HG03280 (cell line): ENCODE measurements around the gene SCRT2.
"Not testable (repeated sequence)": the region's sequence is repeated elsewhere in the genome, so short reads cannot be mapped to it uniquely, and the experiment has no call there.

ENCODE experiments used
- ATAC-seq: cut with Tn5 transposase; IDR thresholded peaks from one replicate; pipeline ENCODE4 v1.9.1; 2021; ENCODE audit warnings: mild to moderate bottlenecking, moderate library complexity; ENCODE audit not compliant: unreplicated experiment

SCRT2 gene

DNA sequence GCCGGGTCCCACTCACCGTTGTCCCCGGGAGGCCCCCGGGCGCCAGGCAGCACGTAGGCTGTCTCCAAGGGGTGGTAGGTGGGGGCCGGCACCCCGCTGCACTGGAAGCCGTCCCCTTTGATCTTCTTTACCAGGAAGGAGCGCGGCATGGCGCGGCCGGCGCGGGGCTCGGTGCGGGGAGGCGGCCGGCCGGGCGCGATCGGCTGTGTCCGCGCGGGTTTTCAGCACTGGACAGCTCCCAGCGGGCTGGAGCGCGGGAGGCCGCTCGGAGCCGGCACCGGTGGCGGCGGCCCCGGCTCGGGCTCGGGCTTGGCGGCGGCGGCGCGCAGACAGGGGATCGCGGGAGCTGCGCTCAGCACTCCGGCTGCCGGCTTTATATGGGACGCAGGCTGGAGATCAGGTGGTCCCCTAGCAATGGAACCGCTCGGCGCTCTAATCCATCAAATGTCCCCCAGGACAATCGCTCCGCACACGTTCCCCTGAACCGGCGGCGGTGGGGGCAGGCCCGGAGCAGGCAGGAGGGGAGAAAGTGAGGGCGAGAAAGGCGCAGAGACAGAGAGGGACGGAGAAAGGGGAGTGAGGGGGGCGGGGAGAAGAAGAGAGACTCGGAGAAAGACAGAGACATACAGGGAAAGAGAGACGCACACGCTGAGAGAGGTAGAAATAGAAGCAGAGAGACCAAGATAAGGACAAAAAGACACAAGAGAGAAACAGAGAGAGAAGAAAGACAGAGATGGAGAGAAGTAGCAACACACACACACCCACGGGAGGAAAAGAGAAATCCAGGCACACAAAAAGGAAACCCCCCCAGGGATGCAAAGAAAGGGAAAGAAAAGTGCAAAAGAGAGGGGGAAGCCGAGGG, at the start of gene SCRT2:
Gene SCRT2 (minus strand): TSS at position 350 of the 862 bp plus-strand sequence. CDS start 201 bp downstream, at position 149.
- no peak for ATAC-seq

GRCh38 chr20:724797-725196, 49.2 kb upstream of the SCRT2 start:
- ATAC-seq: not testable (repeated sequence)

GRCh38 chr20:723756-724155, 48.2 kb upstream of the SCRT2 start:
- no peak for ATAC-seq

GRCh38 chr20:722822-723644, 47.4 kb upstream of the SCRT2 start:
- no peak for ATAC-seq

- no peak for ATAC-seq
Measured at GRCh38 chr20:721876-722275, 46.3 kb upstream of the SCRT2 start.

DNA sequence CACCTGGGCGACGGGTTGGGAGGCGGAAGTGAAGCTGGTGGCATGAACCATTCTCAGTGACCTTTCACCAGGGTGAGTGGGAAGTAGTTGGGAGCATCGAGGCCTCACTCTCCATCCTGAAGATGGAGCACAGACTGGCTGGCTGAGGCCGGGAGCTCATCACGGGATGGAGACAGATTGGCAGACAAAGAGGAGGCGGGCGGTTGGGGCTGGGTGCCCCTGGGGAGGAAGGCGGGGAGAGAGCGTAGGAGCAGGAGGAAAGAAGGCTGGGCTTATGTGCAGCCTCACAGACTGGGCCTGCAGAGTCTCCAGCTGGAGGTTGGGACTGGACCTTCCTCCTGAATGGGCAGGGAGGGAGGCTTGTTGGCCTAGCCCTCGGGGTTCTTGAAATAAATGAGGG, 44.2 kb upstream of the SCRT2 start:
- no peak for ATAC-seq

- no peak for ATAC-seq
Measured at GRCh38 chr20:719068-719467, 43.5 kb upstream of the SCRT2 start.

GRCh38 chr20:717832-718231, 42.2 kb upstream of the SCRT2 start:
- ATAC-seq: no peak

GRCh38 chr20:717271-717670, 41.7 kb upstream of the SCRT2 start:
- ATAC-seq: no peak

DNA sequence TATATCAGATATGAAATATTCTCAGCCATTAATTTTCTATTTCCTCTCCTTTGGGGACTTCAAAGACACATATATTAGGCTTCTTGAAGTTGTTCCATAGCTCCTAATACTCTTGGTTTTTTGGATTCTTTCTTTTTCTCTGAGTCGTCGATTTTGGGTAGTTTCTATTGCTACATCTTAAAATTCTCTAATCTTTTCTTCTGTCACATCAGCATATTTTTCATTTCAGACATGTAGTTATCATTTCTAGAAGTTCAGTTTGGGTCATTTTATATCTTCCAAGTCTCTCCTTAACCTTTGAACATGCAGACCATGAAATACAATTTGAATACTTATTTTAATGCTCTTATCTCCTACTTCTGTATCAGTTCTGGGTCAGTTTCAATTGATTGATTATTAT, 38.9 kb upstream of the SCRT2 start:
- ATAC-seq: no peak

- no peak for ATAC-seq
Measured at GRCh38 chr20:711576-711975, 36.0 kb upstream of the SCRT2 start.

GRCh38 chr20:710780-711450, 35.3 kb upstream of the SCRT2 start:
- no peak for ATAC-seq

DNA sequence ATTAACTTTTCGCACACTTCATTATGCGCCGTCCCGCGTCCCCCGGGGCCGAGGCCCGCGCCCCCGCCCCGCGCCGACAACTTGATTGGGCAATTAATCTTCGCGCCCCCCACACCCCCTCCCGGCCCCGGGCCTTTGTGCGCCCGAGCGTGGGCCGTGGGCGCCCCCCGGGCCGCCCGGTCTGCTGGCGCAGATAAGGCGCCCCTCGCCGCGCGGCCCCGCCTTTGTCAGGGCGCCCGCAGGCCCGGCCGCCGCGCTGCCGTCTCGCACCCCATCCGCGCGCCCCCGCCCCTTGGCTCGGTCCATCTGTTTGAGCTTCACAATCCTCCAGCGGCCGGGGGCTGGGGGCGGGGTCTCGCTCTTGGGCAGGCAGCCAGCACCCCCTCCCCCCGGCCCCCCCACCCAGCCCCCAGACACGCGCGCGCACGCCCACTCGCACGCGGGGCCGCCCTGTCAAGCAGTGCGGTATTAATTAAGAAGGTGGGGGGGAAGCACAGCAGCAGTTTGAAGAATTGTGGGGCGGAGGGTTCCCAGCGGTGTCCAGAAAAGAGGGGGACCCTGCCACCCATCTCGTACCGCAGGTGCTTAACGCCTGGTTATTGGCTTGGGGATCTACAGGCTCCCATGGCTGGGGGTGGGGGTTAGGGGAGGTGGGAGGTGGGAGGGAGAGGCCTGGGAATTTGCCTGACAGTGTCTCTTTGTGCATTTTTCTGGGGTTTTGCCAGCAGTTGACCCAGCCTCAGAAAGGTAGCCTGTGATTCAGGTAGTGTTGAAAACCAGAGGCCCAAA, 34.6 kb upstream of the SCRT2 start:
- ATAC-seq: no peak

- no peak for ATAC-seq
Measured at GRCh38 chr20:709423-709822, 33.8 kb upstream of the SCRT2 start.

GRCh38 chr20:708956-709355, 33.4 kb upstream of the SCRT2 start:
- no peak for ATAC-seq

DNA sequence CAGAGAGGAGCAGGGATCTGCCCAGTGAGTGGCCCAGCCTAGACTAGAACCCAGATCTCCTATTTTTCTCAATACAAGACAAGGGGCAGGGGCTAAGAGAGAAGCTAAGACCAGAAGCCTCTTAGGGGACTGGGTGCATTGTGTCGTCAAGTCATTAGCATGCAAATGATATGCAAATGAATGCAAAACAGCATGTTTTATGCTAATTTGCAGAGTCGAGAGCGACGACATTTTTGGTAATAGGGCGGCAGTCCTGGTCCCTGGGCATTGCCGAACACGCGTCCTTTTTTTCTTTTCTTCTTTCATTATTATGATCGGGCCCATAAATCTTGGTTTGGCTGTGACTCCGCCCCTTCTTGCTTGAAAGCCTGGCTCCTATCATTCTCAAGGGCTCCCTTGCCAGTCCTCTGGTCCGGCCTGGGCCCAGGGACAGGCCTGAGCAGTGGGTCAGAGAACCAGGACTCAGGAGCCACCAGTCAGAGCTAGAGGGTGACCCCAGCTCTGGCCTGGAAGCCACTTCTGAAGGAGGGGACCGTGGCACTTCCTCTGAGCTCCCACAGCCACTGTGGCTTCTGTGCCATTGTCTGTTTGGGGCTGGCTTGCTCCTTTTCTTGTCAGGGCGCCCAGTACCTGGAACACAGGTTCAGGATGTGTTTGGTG, 32.0 kb upstream of the SCRT2 start:
- no peak for ATAC-seq

GRCh38 chr20:706366-706885, 30.8 kb upstream of the SCRT2 start:
- ATAC-seq: no peak

DNA sequence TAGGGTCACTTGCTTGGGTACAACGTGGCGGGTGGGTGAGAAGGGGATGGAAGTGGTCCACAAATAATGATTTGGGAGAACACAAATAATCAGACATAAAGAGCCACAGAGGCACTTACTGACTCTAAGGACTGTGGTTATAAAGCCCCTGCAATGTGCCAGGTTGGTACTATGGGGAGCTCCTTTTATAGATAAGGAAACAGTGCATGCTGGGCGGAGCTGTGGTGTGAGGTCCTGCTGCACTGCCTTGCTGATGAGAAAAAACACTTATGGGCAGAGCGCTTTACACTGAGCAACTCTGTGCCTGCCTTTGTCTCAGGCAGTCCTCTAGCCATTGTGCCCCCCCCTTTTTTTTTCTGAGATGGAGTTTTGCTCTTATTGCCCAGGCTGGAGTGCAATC, 29.1 kb upstream of the SCRT2 start:
- no peak for ATAC-seq

DNA sequence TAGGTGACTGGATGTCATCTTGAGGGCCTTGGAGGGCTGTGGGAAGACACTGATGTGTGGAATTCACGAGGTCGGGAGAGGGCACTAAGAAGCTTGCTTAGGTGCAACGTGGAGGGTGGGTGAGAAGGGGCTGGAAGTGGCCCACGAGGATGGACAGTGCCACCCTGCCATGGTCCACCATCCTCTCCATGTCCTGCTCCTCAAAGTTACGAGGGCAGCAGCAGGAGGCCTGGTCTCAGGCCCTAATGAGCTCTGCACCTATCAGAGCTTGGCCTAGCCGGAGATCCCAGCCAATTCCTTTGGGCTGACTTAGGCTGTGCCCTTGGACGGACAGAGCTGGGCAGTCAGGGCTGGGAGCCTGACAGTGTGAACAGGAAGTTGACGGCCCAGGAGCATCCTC, 27.8 kb upstream of the SCRT2 start:
- ATAC-seq: no peak

GRCh38 chr20:703006-703405, 27.4 kb upstream of the SCRT2 start:
- ATAC-seq: no peak
